GM21367 (cell line): ENCODE results near the gene KCNK2.

Source experiments
- ATAC-seq: cut with Tn5 transposase; IDR thresholded peaks from one replicate; pipeline ENCODE4 v1.9.1; 2021; ENCODE audit not compliant: unreplicated experiment

KCNK2 gene

GRCh38 chr1:215094381-215094780 lies 11.8 kb downstream of the KCNK2 start:
- ATAC-seq = no peak

- no peak for ATAC-seq
These were observed 13.0 kb downstream of the KCNK2 start for GRCh38 chr1:215095524-215095923.

- ATAC-seq = no peak
These were observed 19.0 kb downstream of the KCNK2 start for GRCh38 chr1:215101511-215101910.

- ATAC-seq = no peak
These were observed 21.7 kb downstream of the KCNK2 start for GRCh38 chr1:215104283-215104682.

- ATAC-seq = no peak
These were observed 23.5 kb downstream of the KCNK2 start for GRCh38 chr1:215106067-215106466.

GRCh38 chr1:215109171-215109570 lies 26.6 kb downstream of the KCNK2 start:
- ATAC-seq = no peak

- ATAC-seq = no peak
These were observed 29.4 kb downstream of the KCNK2 start for GRCh38 chr1:215111916-215112315.

GRCh38 chr1:215113776-215114153 lies 31.2 kb downstream of the KCNK2 start:
- no peak for ATAC-seq

- ATAC-seq = no peak
These were observed 31.8 kb downstream of the KCNK2 start for GRCh38 chr1:215114154-215114933.

GRCh38 chr1:215115760-215116159 lies 33.2 kb downstream of the KCNK2 start:
- ATAC-seq = no peak

GRCh38 chr1:215118081-215118480 lies 35.5 kb downstream of the KCNK2 start:
- ATAC-seq = no peak

- no peak for ATAC-seq
These were observed 36.5 kb downstream of the KCNK2 start for GRCh38 chr1:215119056-215119455.

GRCh38 chr1:215119719-215120365 lies 37.3 kb downstream of the KCNK2 start:
- ATAC-seq = no peak

- ATAC-seq = no peak
These were observed 46.0 kb downstream of the KCNK2 start for GRCh38 chr1:215128504-215128903.

- no peak for ATAC-seq
These were observed 48.8 kb downstream of the KCNK2 start for GRCh38 chr1:215131291-215131690.

GRCh38 chr1:215132156-215132555 lies 49.6 kb downstream of the KCNK2 start:
- no peak for ATAC-seq

- ATAC-seq = no peak
These were observed 51.0 kb downstream of the KCNK2 start for GRCh38 chr1:215133532-215133931.

GRCh38 chr1:215137985-215138384 lies 55.4 kb downstream of the KCNK2 start:
- ATAC-seq = no peak

- ATAC-seq = no peak
These were observed 57.6 kb downstream of the KCNK2 start for GRCh38 chr1:215140135-215140534.

- no peak for ATAC-seq
These were observed 58.9 kb downstream of the KCNK2 start for GRCh38 chr1:215141460-215141859.

GRCh38 chr1:215143497-215143896 lies 61.0 kb downstream of the KCNK2 start:
- ATAC-seq = no peak

GRCh38 chr1:215146240-215146975 lies 63.9 kb downstream of the KCNK2 start:
- no peak for ATAC-seq
